ENCODE results near the gene ADAM10. TPM values are rescaled to one million over a fixed set of nuclear protein-coding genes. Genes with fewer than 3 reads are reported as not detected.

ADAM10 gene
- total and polyA plus RNA-seq, 2 of the 4 experiments (the other 2 are of a cell fraction) = 110 to 185 TPM

GRCh38 chr15:58574631-58575030 is 174.9 kb downstream of the ADAM10 start:
- no TSS peak for BruUV-seq (replicated peaks)
- no peak overlapping the region for H3K18ac ChIP-seq (ENCODE audit: low read depth, low read length)
- H4K8ac ChIP-seq (ENCODE audit: low read depth in 2 of 2, low read length in 2 of 2) = no peak overlapping the region
- H2BK20ac ChIP-seq (ENCODE audit: low read depth, low read length) = no peak overlapping the region
- no peak overlapping the region for H4K5ac ChIP-seq (ENCODE audit: low read depth, low read length)
- no peak overlapping the region for H2AFZ ChIP-seq (replicated peaks; ENCODE audit: low read length, poor library complexity)
- no peak overlapping the region for H3K9ac ChIP-seq (ENCODE audit: low read depth, low read length)
- ChIA-PET CTCF (no interaction called here), POLR2A (ENCODE audit: unreplicated experiment) (no interaction called here)
- TF ChIP-seq, protein P1, sequence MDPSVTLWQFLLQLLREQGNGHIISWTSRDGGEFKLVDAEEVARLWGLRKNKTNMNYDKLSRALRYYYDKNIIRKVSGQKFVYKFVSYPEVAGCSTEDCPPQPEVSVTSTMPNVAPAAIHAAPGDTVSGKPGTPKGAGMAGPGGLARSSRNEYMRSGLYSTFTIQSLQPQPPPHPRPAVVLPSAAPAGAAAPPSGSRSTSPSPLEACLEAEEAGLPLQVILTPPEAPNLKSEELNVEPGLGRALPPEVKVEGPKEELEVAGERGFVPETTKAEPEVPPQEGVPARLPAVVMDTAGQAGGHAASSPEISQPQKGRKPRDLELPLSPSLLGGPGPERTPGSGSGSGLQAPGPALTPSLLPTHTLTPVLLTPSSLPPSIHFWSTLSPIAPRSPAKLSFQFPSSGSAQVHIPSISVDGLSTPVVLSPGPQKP (IDR thresholded peaks at IDR 0.05; ENCODE audit: borderline replicate concordance, low read depth, low read length) = no peak
- in situ Hi-C loops (cut with MboI; ENCODE audit: low sequenced_read_pairs) = no loop called here
- no peak overlapping the region for H3K4me3 ChIP-seq (ENCODE audit: insufficient read depth, low read depth, low read length)
- dilution Hi-C loops (cut with HindIII; ENCODE audit: low sequenced_read_pairs, unreplicated experiment) = no loop called here
- H4K91ac ChIP-seq (ENCODE audit: insufficient read depth, low read depth, low read length) = no peak overlapping the region
- intact Hi-C loops (cut with micrococcal nuclease) = no loop called here
- no peaks in the 10 kb centered on the region for H4K20me1 ChIP-seq (ENCODE audit: insufficient read depth, low read length)
- H3K4me2 ChIP-seq (ENCODE audit: low read depth, low read length) = no peak overlapping the region
- H3K9me1 ChIP-seq (ENCODE audit: insufficient read depth, low read length) = no peaks in the 10 kb centered on the region
- no peak for DNase-seq
- no peaks in the 10 kb centered on the region for H3K27me3 ChIP-seq (ENCODE audit: control insufficient read depth, insufficient read depth, low read length)
- H2BK5ac ChIP-seq (ENCODE audit: low read depth, low read length, poor library complexity, severe bottlenecking) = no peak overlapping the region
- H2BK15ac ChIP-seq (ENCODE audit: low read depth, low read length) = no peak overlapping the region
- H3K9me3 ChIP-seq (ENCODE audit: control insufficient read depth, insufficient read depth, low read length) = no peaks in the 10 kb centered on the region; the same call in 1 of the 2 replicates
- no peak overlapping the region for H3K56ac ChIP-seq (ENCODE audit: extremely low read depth, insufficient read depth, low read length)
- H3K23ac ChIP-seq (ENCODE audit: low read depth, low read length) = no peak overlapping the region
- no peak overlapping the region for H3K27ac ChIP-seq (ENCODE audit: insufficient read depth, low read length)
- no peaks in the 10 kb centered on the region for H3K36me3 ChIP-seq (ENCODE audit: control insufficient read depth, insufficient read depth, low read length)
- no peak overlapping the region for H2AK5ac ChIP-seq (ENCODE audit: low read depth, low read length)
- H2AK9ac ChIP-seq (replicated peaks; ENCODE audit: low read depth, low read length, poor library complexity) = no peak overlapping the region
- no peak overlapping the region for H3K4ac ChIP-seq (ENCODE audit: low read depth, low read length)
- no peaks in the 10 kb centered on the region for H3K79me1 ChIP-seq (ENCODE audit: low read depth in 1 of 2, low read length in 2 of 2)
- H2BK120ac ChIP-seq (ENCODE audit: low read depth, low read length) = no peak overlapping the region
- no peak for ATAC-seq (ENCODE audit: low read depth)
- no CpG with 5 or more reads among the region's 4 CpGs for WGBS, 2 experiments (ENCODE audit: extremely low coverage in 2 of 2, insufficient read length in 1 of 2)
- H3K14ac ChIP-seq (replicated peaks; ENCODE audit: low read depth, low read length) = no peak overlapping the region
- H3K4me1 ChIP-seq (ENCODE audit: control insufficient read depth, insufficient read depth, low read length) = no peaks in the 10 kb centered on the region
